SJCRH30 (cell line): ENCODE measurements around the gene TUBD1. TPM values are rescaled to one million over a fixed set of nuclear protein-coding genes. Genes with fewer than 3 reads are reported as not detected.
"Not testable (repeated sequence)": the region's sequence is repeated elsewhere in the genome, so short reads cannot be mapped to it uniquely, and the experiment has no call there.

Experiments used
- DNase-seq, 2 experiments: peaks; one replicate each; pipeline ENCODE4 v3.0.0-alpha.2; 2015 to 2020
- H3K27ac ChIP-seq: fragments of 250-450 bp; sonication (Bioruptor Pico); 2 replicates; pipeline ENCODE4 v1.5.1; 2020; ENCODE audit warnings: mild to moderate bottlenecking, moderate library complexity
- H3K27me3 ChIP-seq: fragments of 250-450 bp; sonication (Bioruptor Pico); 2 replicates; pipeline ENCODE4 v1.5.1; 2020; ENCODE audit warnings: mild to moderate bottlenecking, moderate library complexity
- H3K36me3 ChIP-seq: fragments of 250-450 bp; sonication (Bioruptor Pico); 2 replicates; pipeline ENCODE4 v1.5.1; 2020; ENCODE audit warnings: mild to moderate bottlenecking, moderate library complexity
- H3K4me1 ChIP-seq: fragments of 250-450 bp; sonication (Bioruptor Pico); 2 replicates; pipeline ENCODE4 v1.5.1; 2020; ENCODE audit warnings: mild to moderate bottlenecking, moderate library complexity
- H3K4me3 ChIP-seq: fragments of 250-450 bp; sonication (Bioruptor Pico); 2 replicates; pipeline ENCODE4 v1.5.1; 2020; ENCODE audit warnings: mild to moderate bottlenecking, moderate library complexity
- H3K9me3 ChIP-seq: fragments of 250-450 bp; sonication (Bioruptor Pico); replicated peaks from 2 replicates; pipeline ENCODE4 v1.5.1; 2020; ENCODE audit warnings: mild to moderate bottlenecking, moderate library complexity
- total RNA-seq: library from RNA; depleted of rRNA; stranded (reverse); fragments of >200 nt; shearing (Covaris generic); gene quantifications from 2 replicates; pipeline ENCODE4 v1.2.3, GENCODE V29; 2014; rRNA removed

The TUBD1 gene, protein sequence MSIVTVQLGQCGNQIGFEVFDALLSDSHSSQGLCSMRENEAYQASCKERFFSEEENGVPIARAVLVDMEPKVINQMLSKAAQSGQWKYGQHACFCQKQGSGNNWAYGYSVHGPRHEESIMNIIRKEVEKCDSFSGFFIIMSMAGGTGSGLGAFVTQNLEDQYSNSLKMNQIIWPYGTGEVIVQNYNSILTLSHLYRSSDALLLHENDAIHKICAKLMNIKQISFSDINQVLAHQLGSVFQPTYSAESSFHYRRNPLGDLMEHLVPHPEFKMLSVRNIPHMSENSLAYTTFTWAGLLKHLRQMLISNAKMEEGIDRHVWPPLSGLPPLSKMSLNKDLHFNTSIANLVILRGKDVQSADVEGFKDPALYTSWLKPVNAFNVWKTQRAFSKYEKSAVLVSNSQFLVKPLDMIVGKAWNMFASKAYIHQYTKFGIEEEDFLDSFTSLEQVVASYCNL
- total RNA-seq, result 12.7 and 13.9 TPM in 2 replicates

DNA sequence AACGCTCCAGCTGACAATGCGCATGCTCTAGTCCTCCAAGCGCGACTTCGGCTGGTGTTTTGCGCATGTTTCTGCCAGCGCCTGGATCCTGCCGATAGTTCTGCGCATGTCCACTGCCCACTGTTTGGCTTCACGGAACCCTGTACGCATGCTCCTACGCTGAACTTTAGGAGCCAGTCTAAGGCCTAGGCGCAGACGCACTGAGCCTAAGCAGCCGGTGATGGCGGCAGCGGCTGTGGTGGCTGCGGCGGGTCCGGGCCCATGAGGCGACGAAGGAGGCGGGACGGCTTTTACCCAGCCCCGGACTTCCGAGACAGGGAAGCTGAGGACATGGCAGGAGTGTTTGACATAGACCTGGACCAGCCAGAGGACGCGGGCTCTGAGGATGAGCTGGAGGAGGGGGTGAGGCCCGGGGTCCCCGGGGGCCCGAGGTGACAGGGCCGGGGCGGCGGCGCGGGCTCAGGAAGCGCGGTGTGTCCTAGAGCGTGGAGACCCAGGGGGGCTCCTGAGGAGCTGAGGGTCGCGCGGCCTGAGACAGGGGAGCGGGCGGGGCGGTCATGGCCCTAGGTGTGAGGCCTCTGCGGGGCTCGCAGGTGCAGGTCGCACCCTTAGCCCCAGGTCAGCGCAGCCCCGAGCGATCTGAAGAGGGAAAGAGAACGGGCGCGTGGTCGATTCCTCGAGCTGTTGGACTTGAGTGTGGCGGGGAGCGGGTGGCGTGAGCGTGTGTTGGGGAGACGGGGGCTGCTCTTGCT is at the start of gene TUBD1, which contains the start of gene RPS6KB1:
TSS of gene TUBD1 (minus strand) at position 20 of the 752 bp plus-strand sequence. CDS start 1,941 bp downstream, outside the sequence.
TSS of gene RPS6KB1 (plus strand) at position 198 of the 752 bp plus-strand sequence. CDS start at position 262, 64 bp downstream.
- H3K27ac ChIP-seq, result peak within 1 kb of the TSS; percentile 68
- DNase-seq, result peak; percentile 96 to 98
- no peaks in the 10 kb centered on the region; the same call in none of the 2 replicates for H3K36me3 ChIP-seq
- H3K4me1 ChIP-seq, result peaks cover 7% of the 10 kb centered on the region
- no peaks in the 10 kb centered on the region for H3K27me3 ChIP-seq
- no peaks in the 10 kb centered on the region for H3K9me3 ChIP-seq
- peak within 1 kb of the TSS; percentile 89 for H3K4me3 ChIP-seq

DNA sequence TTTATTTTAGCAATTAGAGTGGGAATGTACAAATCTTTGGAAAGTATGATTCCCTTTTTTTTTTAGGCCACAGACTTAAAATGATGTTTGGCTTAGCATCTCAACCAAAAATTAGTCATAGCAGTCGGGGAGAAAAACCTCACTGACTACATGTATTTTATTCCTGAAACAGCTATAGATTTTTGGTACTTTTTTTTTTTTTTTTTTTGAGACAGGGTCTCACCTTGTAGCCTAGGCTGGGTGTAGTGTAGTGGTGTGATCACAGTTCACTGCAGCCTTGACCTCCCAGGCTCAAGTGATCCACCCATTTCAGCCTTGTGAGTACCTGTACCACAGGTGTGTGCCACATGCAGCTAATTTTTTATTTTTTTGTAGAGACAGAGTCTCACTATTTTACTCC is 48.4 kb upstream of the TUBD1 start:
- Histone ChIP-seq H3K4me3 (no peak overlapping the region), H3K36me3 (no peaks in the 10 kb centered on the region), H3K27me3 (no peaks in the 10 kb centered on the region), H3K9me3 (no peaks in the 10 kb centered on the region), H3K27ac (no peak overlapping the region), H3K4me1 (no peaks in the 10 kb centered on the region)
- DNase-seq, result no peak

DNA sequence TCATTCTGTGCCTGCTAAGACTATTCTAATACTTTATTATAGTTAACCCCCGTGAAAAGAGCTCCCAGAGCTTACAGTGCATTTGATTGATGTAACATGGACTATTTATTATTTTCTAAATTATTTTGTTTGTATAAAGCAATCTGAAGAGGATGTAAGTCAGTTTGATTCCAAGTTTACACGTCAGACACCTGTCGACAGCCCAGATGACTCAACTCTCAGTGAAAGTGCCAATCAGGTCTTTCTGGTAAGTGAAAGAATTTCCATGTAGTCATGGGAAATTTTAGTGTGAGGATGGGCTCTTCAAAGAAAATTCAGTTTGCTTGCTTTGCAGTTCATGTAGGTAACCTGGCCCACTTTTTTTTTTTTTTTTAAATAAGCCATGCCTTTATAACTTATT is 48.0 kb upstream of the TUBD1 start:
- not testable (repeated sequence) for H3K4me1 ChIP-seq, H3K27me3 ChIP-seq, DNase-seq, H3K9me3 ChIP-seq, H3K36me3 ChIP-seq, H3K27ac ChIP-seq, H3K4me3 ChIP-seq

DNA sequence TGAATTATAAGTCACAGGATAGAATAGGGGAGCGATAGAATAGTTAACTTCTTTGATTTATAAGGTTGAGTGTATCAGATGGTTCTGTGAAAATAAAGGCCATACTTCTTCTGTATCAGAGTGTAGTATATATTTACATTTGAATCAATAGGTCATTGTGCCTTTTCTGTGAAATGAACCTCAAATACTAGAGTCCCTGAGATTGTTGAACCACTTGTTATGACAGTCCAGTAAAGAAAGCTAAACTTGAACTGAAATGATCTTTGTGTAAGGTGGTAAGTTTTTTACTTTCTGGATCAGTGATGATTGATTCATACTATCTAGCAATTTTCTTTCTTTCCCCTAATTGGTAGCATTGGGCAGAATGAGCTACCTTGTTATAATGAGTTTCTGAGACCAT is 40.6 kb upstream of the TUBD1 start:
- H3K27ac ChIP-seq, H3K27me3 ChIP-seq, DNase-seq, H3K4me1 ChIP-seq, H3K9me3 ChIP-seq, H3K4me3 ChIP-seq, H3K36me3 ChIP-seq: not testable (repeated sequence)

DNA sequence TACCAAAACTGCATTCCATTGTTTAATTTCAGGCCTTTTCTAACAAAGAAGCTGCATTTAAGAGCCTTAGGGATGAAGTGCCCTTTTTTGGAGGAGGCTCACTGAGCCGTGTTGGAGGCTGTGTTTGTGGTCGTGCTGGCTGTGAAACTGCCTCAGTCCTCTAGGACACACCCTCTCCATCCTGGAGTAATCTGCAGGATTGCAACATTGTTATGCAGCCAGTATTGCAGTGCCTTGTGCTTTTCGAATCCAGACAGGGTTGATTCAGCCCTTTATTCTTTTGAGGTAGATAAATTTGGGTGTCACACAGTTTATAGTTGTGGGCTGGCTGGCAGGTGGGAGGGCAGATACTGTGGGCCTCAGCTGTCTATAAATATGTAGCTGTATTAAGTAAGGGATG is 38.0 kb upstream of the TUBD1 start:
- H3K27me3 ChIP-seq, H3K27ac ChIP-seq, H3K4me3 ChIP-seq, H3K36me3 ChIP-seq, H3K4me1 ChIP-seq, DNase-seq, H3K9me3 ChIP-seq: not testable (repeated sequence)

DNA sequence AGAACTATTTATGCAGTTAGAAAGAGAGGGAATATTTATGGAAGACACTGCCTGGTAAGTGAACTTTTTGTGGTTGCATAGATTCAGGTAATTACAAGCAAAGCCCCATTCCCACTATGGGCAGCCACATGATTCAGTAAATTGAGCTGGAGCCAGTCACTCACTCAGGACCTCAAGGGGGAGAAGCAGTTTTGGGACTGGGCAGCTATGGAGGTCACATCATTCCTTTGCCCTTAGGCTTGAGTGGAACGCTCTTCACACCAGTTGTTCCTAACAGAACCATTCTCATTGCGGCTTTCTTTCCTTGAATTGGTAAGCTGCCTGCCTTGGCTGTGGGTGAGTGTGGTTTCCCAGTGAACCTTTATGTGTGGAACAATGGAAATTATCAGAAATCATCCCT is 37.4 kb upstream of the TUBD1 start:
- not testable (repeated sequence) for H3K4me3 ChIP-seq, H3K27ac ChIP-seq, DNase-seq, H3K9me3 ChIP-seq, H3K27me3 ChIP-seq, H3K4me1 ChIP-seq, H3K36me3 ChIP-seq

DNA sequence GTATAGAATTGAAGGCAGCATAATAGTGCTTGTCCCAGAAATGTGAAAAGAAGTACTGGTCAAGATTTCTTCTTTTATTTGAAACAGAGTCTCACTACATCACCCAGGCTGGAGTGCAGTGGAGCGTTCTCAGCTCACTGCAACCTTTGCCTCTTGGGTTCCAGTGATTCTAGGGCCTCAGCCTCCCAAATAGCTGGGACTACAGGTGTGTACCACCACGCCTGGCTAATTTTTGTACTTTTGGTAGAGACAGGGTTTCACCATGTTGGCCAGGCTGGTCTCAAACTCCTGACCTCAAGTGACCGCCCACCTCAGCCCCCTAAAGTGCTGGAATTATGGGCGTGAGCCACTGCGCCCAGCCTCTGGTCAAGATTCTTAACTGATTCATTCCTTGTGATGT is 27.9 kb upstream of the TUBD1 start:
- H3K4me1 ChIP-seq, H3K9me3 ChIP-seq, DNase-seq, H3K27me3 ChIP-seq, H3K27ac ChIP-seq, H3K36me3 ChIP-seq, H3K4me3 ChIP-seq: not testable (repeated sequence)

DNA sequence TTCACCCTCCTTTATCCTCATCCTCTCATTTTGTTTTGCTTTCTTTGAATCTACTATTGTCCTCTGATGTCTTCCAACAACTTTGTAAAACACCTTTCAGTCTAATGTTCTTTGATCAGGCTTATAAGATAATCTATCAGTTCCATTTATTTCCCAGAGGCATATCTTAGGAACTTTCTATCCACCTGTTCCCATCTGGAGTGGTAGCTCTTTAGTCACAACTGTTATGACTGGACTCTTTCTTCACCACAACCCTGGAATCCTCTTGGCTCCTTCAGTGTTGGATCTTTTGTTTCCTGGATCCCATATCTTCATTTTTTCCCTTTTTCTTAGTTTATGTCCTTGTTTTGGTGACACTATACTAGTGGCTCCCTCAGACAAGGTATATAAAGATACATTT is 23.7 kb upstream of the TUBD1 start:
- DNase-seq, result no peak
- peaks cover 17% of the 10 kb centered on the region for H3K36me3 ChIP-seq

DNA sequence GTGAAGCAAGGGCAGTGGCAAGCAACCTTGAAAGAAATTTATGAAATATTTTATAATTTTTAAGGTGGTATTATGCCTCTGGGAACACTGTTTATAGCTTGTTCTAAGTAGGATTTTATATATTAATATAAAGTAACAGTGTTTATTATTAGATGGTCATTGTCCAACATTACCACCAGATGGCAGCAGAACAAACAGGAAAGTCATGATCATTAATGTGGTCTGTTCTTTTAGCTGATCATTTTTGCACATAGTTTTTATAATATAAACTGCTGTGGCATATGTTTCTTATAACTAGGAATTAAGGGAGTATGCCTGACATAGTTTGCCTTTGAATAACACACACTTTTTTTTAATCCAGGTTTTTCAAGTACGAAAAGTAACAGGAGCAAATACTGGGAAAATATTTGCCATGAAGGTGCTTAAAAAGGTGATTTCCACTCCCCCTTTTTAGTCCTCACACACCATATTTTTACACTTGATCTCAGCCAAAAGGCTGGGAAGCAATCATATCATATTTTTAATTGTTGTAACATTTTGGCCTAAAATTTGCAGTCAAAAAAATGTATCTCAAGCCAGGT is 21.6 kb upstream of the TUBD1 start:
- peak in 1 of 2 experiments; percentile 60 for DNase-seq
- H3K4me1 ChIP-seq, result no peaks in the 10 kb centered on the region
- no peaks in the 10 kb centered on the region for H3K9me3 ChIP-seq
- H3K36me3 ChIP-seq, result peaks cover 15% of the 10 kb centered on the region
- H3K4me3 ChIP-seq, result no peak overlapping the region
- H3K27ac ChIP-seq, result no peak overlapping the region
- no peaks in the 10 kb centered on the region for H3K27me3 ChIP-seq

More for the DNA sequence above, 23.7 kb upstream of the TUBD1 start:
- Histone ChIP-seq H3K27ac (no peak overlapping the region), H3K9me3 (no peaks in the 10 kb centered on the region), H3K4me1 (no peaks in the 10 kb centered on the region), H3K27me3 (no peaks in the 10 kb centered on the region), H3K4me3 (no peak overlapping the region)

DNA sequence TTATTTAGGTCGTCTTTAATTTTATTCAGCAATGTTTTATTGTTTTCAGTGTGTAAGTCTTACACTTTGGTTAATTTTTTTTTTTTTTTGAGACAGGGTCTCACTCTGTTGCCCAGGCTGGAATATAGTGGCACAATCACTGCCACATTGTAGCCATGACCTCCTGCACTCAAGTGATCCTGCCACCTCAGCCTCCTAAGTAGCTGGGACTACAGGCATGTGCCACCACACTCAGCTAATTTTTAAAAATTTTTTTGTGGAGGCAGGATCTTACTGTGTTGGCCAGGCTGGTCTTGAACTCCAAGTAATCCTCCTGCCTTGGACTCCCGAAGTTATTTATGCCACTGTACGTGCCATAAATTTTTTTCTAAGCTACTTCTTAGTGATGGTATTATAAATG is 14.7 kb upstream of the TUBD1 start:
- Histone ChIP-seq H3K9me3 (no peaks in the 10 kb centered on the region), H3K36me3 (0 out of 2 replicates have a peak, but pooled peaks cover 4% of the 10 kb centered on the region), H3K4me3 (no peak overlapping the region), H3K4me1 (no peaks in the 10 kb centered on the region), H3K27ac (no peak overlapping the region), H3K27me3 (no peaks in the 10 kb centered on the region)
- DNase-seq, result no peak

DNA sequence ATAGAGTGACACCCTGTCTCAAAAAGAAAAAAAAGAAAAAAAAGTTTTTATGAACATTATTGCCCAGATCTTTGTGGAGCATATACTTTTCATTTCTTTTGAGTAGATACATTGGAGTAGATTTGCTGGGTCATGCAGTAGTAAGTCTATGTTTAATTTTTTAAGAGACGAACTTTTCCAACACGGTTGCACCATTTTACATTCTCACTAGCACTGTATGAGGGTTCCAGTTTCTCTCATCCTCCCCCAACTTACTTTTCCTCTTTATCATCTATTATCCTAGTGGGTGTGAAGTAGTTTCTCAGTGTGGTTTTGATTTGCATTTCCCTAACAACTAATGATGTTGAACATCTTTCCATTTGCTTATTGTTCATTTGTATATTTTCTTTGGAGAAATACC is 10.7 kb upstream of the TUBD1 start:
- Histone ChIP-seq H3K27me3 (no peaks in the 10 kb centered on the region), H3K27ac (no peak overlapping the region), H3K4me3 (no peak overlapping the region), H3K36me3 (peaks cover 4% of the 10 kb centered on the region; the same call in 1 of the 2 replicates), H3K9me3 (no peaks in the 10 kb centered on the region), H3K4me1 (no peaks in the 10 kb centered on the region)
- DNase-seq, result no peak

DNA sequence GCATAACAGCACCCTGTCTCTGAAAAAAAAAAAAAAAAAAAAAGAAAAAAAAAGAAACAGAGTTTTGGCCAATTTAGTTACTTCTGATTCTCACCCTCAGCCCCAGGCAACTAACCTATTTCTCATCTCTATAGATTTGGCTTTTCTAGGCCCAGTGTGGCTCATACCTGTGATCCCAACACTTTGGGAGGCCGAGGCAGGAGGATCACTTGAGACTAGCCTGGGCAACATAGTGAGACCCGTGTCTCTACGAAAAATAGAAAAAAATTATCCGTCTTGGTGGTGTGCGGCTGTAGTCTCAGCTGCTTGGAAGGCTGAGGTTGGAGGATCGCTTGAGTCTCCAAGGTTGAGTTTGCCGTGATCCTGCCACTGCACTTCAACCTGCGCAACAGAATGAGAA is 8.9 kb upstream of the TUBD1 start:
- Histone ChIP-seq H3K27ac (no peak overlapping the region), H3K4me3 (no peak overlapping the region), H3K4me1 (no peaks in the 10 kb centered on the region), H3K36me3 (no peaks in the 10 kb centered on the region; the same call in 1 of the 2 replicates), H3K27me3 (no peaks in the 10 kb centered on the region), H3K9me3 (no peaks in the 10 kb centered on the region)
- DNase-seq, result no peak

DNA sequence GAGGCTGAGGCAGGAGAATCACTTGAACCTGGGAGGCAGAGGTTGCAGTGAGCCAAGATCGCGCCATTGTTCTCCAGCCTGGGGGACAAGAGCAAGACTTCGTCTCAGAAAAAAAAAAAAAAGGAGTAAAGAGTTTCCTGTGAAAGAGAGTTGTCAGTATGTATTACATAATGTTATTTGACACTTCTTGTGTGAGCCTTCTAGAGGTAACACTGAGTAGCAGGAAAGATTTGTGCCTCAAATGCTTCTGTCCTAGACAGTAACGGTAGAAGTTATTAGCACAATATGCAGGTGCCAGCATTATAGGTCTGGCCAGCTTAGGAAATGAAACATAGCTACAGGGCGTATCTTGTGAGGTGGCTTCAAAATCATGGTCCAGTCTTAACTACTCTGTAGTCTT is 6.4 kb upstream of the TUBD1 start:
- H3K9me3 ChIP-seq, result no peaks in the 10 kb centered on the region
- peaks cover 6% of the 10 kb centered on the region for H3K4me1 ChIP-seq
- no peak overlapping the region for H3K27ac ChIP-seq
- no peaks in the 10 kb centered on the region for H3K27me3 ChIP-seq
- H3K4me3 ChIP-seq, result no peak overlapping the region
- DNase-seq, result peak in 1 of 2 experiments; percentile 20
- no peaks in the 10 kb centered on the region; the same call in 1 of the 2 replicates for H3K36me3 ChIP-seq

DNA sequence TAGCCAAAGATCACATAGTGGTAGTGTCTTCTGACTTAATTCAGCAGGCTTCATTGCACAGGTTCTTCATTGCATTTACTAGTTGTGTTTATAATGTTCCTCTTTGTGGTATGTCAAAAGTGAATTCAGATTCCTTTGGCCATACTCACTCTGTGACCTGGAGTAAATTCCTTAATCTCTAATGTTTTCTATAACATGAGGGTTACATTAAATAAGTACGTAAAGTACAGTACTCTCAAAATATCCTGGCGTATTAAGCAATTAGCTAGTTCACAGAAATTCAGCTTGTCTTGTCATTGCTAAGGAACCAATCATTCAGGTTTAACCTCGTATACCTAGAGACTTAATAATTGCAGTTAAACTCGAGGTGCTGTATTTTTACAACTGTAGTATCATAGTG is 4.3 kb upstream of the TUBD1 start:
- no peak for DNase-seq
- no peaks in the 10 kb centered on the region for H3K9me3 ChIP-seq
- peaks cover 7% of the 10 kb centered on the region for H3K4me1 ChIP-seq
- no peak overlapping the region for H3K4me3 ChIP-seq
- H3K27ac ChIP-seq, result no peak overlapping the region
- H3K36me3 ChIP-seq, result no peaks in the 10 kb centered on the region; the same call in 1 of the 2 replicates
- no peaks in the 10 kb centered on the region for H3K27me3 ChIP-seq

DNA sequence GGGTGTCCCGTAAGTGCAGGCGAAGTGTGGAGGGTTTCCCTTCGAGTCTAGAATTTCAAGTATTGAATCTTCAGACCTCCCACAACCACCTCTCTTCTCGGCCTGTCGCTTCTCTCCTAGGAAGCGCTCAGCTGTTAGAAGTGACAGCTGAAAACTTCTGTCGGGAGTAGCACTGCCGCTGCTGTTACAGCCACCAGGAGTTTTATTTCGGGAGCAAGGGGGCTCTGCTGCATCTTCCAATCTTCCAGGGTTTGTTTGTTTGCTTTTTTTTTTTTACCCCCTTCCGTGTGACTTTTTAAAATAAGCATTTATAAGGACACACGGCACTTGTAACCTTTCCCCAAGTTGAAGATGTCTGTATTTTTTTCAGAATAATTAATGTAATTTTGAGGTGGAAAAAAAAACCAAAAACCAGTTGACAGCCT is 945 bp upstream of the TUBD1 start:
- Histone ChIP-seq H3K4me3 (peak overlapping the region; percentile 89), H3K9me3 (no peaks in the 10 kb centered on the region), H3K27me3 (no peaks in the 10 kb centered on the region), H3K36me3 (no peaks in the 10 kb centered on the region; the same call in 1 of the 2 replicates), H3K4me1 (peaks cover 7% of the 10 kb centered on the region), H3K27ac (peak overlapping the region; percentile 68)
- peak; percentile 66 to 80 for DNase-seq
